Hypothalamus (tissue), 51 donors: Measurements from ENCODE around the gene PDCD2L.
"Not testable (repeated sequence)": the region's sequence is repeated elsewhere in the genome, so short reads cannot be mapped to it uniquely, and the experiment has no call there.

Source experiments
- DNase-seq, 51 donors: peaks; one replicate each; lab custom pipeline; 2025; lab: John Stamatoyannopoulos, UW

Gene PDCD2L

DNA sequence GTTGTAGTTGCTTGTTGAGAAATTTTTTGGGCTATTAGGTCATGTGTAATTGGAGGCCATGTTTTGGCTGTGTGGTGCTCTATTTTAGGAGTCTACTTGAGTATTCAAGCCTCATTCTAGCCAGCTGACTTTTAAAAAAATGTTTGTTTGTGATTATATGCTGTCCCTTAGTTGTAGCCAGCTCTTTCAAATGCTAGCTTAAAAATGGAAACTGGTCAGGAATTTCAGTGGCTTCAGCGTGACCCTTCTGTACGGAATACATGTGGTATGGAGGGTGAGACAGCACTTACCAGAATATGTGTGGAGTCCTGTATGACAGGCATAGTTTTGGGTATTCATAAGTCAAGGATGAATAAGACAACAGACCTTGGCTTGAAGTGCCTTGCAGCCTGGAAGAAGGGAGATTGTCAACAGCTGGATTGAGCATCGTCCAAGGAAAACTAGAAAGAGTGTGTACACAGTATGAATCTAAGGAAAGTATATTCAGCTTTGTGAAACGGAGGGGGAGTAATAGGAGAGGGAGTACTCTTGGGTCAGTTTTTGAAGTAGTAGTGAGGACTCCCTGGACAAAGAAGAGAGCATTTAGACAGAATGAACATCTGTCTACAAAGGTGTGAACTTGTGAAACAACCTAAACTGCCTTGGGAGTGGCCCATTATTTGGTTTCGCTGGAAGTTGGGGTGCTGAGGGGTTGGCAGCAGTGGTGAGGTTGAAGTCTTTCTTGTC is 57.3 kb downstream of the PDCD2L start:
- no peak for DNase-seq

DNA sequence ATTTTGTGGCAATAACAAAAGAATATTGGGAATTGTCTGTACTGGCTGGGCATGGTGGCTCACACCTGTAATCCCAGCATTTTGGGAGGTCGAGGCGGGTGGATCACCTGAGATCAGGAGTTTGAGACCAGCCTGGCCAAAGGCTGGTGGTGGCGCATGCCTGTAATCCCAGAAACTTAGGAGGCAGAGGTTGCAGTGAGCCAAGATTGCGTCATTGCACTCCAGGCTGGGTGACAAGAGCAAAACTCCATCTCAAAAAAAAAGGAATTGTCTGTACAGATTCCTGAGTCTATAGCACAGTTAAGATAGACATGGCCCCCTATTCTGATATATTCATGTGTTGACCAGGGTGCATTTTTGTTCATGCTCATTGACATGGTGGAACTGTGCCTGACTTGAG is 60.6 kb downstream of the PDCD2L start:
- DNase-seq: not testable (repeated sequence)

DNA sequence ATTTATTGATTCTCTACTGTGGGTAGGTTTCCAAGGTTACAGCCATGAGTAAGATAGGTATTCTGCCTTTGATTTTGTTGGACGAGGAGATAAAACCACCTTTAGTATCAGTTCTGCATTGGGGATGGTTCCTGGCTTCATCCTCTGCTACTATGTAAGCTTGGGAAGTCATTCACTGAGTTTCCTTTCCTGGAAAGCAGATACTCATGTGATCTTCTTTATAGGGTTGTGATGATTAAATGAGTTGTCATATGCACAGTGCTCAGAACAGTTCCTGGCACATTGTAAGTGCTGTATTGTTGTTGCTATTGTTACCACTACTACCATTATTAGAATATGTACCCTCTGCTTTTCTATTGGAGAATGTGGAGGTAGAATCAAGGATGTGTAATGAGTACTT is 64.2 kb downstream of the PDCD2L start:
- DNase-seq: no peak

DNA sequence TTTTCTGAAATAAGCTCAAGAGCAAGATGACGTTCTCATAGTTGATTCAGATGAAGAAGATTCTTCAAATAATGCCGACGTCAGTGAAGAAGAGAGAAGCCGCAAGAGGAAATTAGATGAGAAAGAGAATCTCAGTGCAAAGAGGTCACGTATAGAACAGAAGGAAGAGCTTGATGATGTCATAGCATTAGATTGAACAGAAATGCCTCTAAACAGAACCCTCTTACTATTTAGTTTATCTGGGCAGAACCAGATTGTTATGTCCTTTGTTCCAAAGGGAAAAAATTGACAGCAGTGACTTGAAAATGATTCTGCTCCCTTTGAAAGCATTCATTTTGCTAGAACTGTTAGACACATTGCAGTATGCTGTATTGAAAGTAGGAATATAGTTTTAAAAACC is 64.8 kb downstream of the PDCD2L start:
- not testable (repeated sequence) for DNase-seq

DNA sequence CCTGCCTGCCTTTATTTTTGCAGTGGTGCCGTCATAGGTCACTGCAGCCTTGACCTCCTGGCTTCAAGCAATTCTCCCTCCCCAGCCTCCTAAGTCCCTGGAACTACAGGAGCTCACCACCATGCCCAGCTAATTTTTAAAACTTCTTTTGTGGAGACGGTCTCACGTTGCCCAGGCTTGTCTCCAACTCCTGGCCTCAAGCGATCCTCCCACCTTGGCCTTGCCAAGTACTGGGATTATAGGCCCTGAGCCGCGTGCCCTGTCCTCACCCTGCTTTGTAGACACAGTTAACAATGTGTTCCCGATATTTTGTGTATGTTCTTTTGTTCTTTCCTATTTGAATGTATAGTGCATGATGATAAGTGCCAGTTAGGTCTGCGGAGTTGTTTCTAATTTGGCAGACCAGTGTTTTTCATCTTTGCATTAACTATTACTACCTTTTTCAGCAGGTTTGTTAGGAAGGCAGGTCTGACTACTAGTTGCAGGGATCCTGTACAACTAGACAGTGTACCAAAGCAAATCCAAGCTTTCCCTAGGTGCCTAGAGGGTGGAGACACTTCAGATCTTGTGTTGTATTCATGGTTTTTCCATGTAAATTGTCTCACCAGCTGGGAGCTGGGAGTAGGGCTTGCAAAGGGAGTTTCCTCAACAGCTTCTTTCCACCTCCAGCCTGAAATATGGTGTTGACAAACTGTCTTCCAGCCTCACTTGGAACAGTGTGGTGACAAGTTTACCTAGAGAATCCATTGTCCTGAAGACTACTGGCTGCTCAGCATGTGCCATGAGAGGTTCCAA is 67.9 kb downstream of the PDCD2L start:
- no peak for DNase-seq

DNA sequence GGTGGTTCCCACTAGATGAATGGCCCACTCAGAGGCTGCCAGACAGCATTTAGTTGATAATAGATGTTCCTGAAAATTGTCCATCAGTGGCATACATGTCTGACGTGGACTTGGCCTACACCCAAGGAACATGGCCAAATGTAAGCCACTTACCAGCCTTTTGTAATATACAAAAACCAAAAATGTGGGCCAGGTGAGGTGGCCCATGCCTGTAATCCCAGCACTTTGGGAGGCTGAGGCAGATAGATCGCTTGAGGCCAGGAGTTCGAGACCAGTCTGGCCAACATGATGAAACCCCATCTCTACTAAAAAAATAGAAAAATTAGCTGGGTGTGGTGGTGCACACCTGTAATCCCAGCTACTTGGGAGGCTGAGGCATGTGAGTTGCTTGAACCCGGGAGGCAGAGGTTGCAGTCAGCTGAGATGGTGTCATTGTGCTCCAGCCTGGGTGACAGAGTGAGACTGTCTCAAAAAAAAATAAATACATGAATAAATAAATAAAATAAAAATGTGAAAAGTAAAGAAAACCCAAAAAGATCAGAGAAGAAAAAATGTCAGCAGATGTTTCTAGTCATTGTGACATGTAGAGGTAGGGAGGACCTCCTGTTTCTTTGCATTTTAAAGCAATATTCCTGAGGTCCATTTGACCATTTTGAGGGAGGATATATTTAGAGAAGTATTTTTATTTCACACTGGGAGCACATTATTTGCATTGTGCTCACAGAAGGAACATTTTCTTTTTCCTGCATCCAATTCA is 70.2 kb downstream of the PDCD2L start:
- no peak for DNase-seq

DNA sequence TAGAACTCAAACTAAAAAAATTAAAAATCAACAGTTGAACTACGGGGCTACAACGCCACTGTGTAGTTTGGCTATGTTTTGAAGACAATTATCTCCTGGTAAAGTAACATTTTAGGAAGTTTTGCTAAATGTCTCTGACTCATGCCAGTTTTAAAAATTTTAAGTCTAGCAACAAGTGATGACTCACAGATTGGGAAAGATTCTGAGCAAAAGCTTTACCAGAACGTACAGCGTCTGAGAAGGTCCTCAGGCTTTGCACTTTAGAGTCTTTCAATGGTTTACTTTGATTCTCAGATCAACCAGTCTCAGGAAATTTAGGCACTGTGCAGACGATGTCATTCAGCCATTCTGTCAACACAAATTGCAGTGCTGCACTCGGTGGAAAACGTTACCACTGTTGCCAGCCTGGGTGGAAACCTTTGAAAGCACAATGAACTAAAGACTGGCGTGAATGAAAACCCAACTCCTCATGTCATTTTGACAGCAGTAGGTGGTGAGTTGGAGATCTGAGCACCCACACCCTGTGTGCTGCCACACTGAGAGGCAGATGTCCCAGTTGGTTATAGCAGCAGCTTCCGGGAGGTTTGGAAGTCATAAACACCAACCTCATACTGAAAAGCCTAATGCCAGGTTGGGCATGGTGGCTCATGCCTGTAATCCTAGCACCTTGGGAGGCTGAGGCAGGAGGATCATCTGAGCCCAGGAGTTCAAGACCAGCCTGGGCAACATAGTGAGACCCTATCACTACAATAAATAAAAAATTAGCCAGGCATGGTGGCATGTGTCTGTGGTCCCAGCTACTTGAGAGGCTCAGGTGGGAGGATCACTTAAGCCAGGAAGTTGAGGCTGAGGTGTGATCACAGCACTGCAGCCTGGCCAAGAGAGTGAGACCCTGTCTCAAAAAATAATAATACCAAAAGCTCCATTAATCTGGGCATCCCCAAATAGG is 71.1 kb downstream of the PDCD2L start:
- peak in 2 of 51 donors; percentile 5 to 22 for DNase-seq
